A549 (cell line): ENCODE measurements around the gene SPECC1. TPM values are rescaled to one million over a fixed set of nuclear protein-coding genes. Genes with fewer than 3 reads are reported as not detected.

ENCODE experiments used
- ATAC-seq, 2 experiments: fragments of 200-7000 bp in 1 of 2; fragments of >200 bp in 1 of 2; cut with Nextera tagmentation in 1 of 2; cut with Tn5 transposase in 1 of 2; 3 replicates each; pipeline versions ENCODE4 v1.8.0 to v1.9.1; 2018 to 2020; ENCODE audit warnings: mild to moderate bottlenecking in 1 of 2, moderate library complexity in 1 of 2
- CTCF ChIA-PET: fragments of 300-600 bp; sonication (Branson Sonifier 250); formaldehyde crosslinking; extraction: SDS; loops from one replicate; lab custom pipeline; 2021; ENCODE audit warnings: antibody characterized with exemption, inconsistent platforms; lab: Yijun Ruan, JAX
- POLR2A ChIA-PET: fragments of 350-600 bp; formaldehyde crosslinking; extraction: SDS; loops from one replicate; lab custom pipeline; 2021; ENCODE audit warnings: antibody characterized with exemption, inconsistent platforms; lab: Yijun Ruan, JAX
- DNase-seq, 2 experiments: peaks; one replicate each; pipeline versions ENCODE4 v3.0.0 to v3.0.0-alpha.2; 2011 to 2016; ENCODE audit warnings: low read depth in 1 of 2, low spot score in 1 of 2
- FAIRE-seq: peaks from 2 replicates; lab custom pipeline; 2011; peaks lifted over from hg19 to GRCh38; lab: Jason Lieb, UNC
- H3K27ac ChIP-seq, 2 experiments: fragments of >200 bp; sonication (Bioruptor Twin); formaldehyde crosslinking; 3 replicates each; pipeline ENCODE4 v1.5.1; 2016 to 2017
- H3K4me1 ChIP-seq: fragments of >200 bp; sonication (Bioruptor Twin); formaldehyde crosslinking; 3 replicates; pipeline ENCODE4 v1.6.1; 2016
- H3K4me2 ChIP-seq: fragments of >200 bp; sonication (Bioruptor Twin); formaldehyde crosslinking; 3 replicates; pipeline ENCODE4 v1.6.1; 2016
- H3K4me3 ChIP-seq: fragments of >200 bp; sonication (Bioruptor Twin); formaldehyde crosslinking; 3 replicates; pipeline ENCODE4 v1.5.1; 2016
- H3K9me3 ChIP-seq: fragments of >200 bp; sonication (Bioruptor Twin); formaldehyde crosslinking; 3 replicates; pipeline ENCODE4 v1.6.1; 2016
- ATOH8 ChIP-seq: fragments of 250-450 bp; sonication (Bioruptor Pico); IDR thresholded peaks from 2 replicates; pipeline ENCODE4 v1.5.0; 2020; ENCODE audit warnings: low read depth, mild to moderate bottlenecking, moderate library complexity
- BHLHE40 ChIP-seq: IDR thresholded peaks from 2 replicates; pipeline ENCODE4 v1.6.1; 2012; ENCODE audit warnings: low read depth, low read length, inconsistent platforms
- CBX2 ChIP-seq: fragments of 200-600 bp; sonication (generic); IDR thresholded peaks from 2 replicates; pipeline ENCODE4 v1.6.1; 2016; ENCODE audit warnings: low read depth, mild to moderate bottlenecking, borderline replicate concordance
- CBX8 ChIP-seq: fragments of 200-600 bp; sonication (generic); IDR thresholded peaks from 2 replicates; pipeline ENCODE4 v1.6.1; 2016
- CEBPB ChIP-seq, 2 experiments: fragments of >200 bp in 1 of 2; sonication (Bioruptor Twin) in 1 of 2; formaldehyde crosslinking in 1 of 2; IDR thresholded peaks; 2 replicates each; pipeline ENCODE4 v1.6.1; 2012 to 2016
- E2F6 ChIP-seq: IDR thresholded peaks from 2 replicates; pipeline ENCODE4 v1.6.1; 2012; ENCODE audit warnings: low read depth, borderline replicate concordance
- EHF ChIP-seq: fragments of 250-450 bp; sonication (Bioruptor Pico); IDR thresholded peaks from 2 replicates; pipeline ENCODE4 v1.5.0; 2020; ENCODE audit warnings: mild to moderate bottlenecking
- ELK1 ChIP-seq: fragments of 150-350 bp; IDR thresholded peaks from 2 replicates; pipeline ENCODE4 v1.6.1; 2014; ENCODE audit warnings: low read depth, mild to moderate bottlenecking, low read length
- EP300 ChIP-seq, 2 experiments: fragments of >200 bp; sonication (Bioruptor Twin); formaldehyde crosslinking; IDR thresholded peaks; 2 replicates in 1 of 2; 3 replicates in 1 of 2; pipeline ENCODE4 v1.6.1; 2016 to 2017
- HDAC2 ChIP-seq: fragments of 200-600 bp; sonication (generic); IDR thresholded peaks from 2 replicates; pipeline ENCODE4 v1.6.1; 2016
- HEYL ChIP-seq: fragments of 250-450 bp; sonication (Bioruptor Pico); IDR thresholded peaks from 2 replicates; pipeline ENCODE4 v1.8.0; 2021; ENCODE audit warnings: mild to moderate bottlenecking, moderate library complexity
- HMGXB4 ChIP-seq: fragments of 250-450 bp; sonication (Bioruptor Pico); IDR thresholded peaks from 2 replicates; pipeline ENCODE4 v1.5.0; 2021; ENCODE audit warnings: mild to moderate bottlenecking, moderate library complexity, borderline replicate concordance
- HOXA7 ChIP-seq: fragments of 250-450 bp; sonication (Bioruptor Pico); IDR thresholded peaks from 2 replicates; pipeline ENCODE4 v1.5.0; 2020; ENCODE audit warnings: mild to moderate bottlenecking, moderate library complexity
- HOXB5 ChIP-seq: fragments of 250-450 bp; sonication (Bioruptor Pico); IDR thresholded peaks from 2 replicates; pipeline ENCODE4 v1.5.0; 2020; ENCODE audit warnings: mild to moderate bottlenecking, moderate library complexity
- JUN ChIP-seq, 2 experiments: fragments of >200 bp; sonication (Bioruptor Twin); formaldehyde crosslinking; IDR thresholded peaks; 2 replicates in 1 of 2; 3 replicates in 1 of 2; pipeline ENCODE4 v1.6.1; 2016 to 2017
- JUNB ChIP-seq: fragments of >200 bp; sonication (Bioruptor Twin); formaldehyde crosslinking; IDR thresholded peaks from 2 replicates; pipeline ENCODE4 v1.6.1; 2016
- KDM1A ChIP-seq: fragments of 200-600 bp; sonication (generic); IDR thresholded peaks from 2 replicates; pipeline ENCODE4 v1.6.1; 2016; ENCODE audit warnings: low read depth, mild to moderate bottlenecking
- KDM5A ChIP-seq: fragments of 200-600 bp; sonication (generic); IDR thresholded peaks from 2 replicates; pipeline ENCODE4 v1.6.1; 2016; ENCODE audit warnings: antibody characterized with exemption, mild to moderate bottlenecking
- MAFK ChIP-seq: fragments of 450-650 bp; IDR thresholded peaks from 2 replicates; pipeline ENCODE4 v1.6.1; 2014; ENCODE audit not compliant: partially characterized antibody
- MAZ ChIP-seq: fragments of 150-350 bp; IDR thresholded peaks from 2 replicates; pipeline ENCODE4 v1.6.1; 2014; ENCODE audit warnings: antibody characterized with exemption, low read depth, low read length, borderline replicate concordance
- MYC ChIP-seq: IDR thresholded peaks from 2 replicates; pipeline ENCODE4 v1.6.1; 2012; ENCODE audit warnings: mild to moderate bottlenecking, inconsistent platforms, low read length, improper control_type of control experiment, borderline replicate concordance
- NFE2L2 ChIP-seq: fragments of 150-350 bp; conservative IDR thresholded peaks from 2 replicates; pipeline ENCODE4 v1.6.1; 2014; ENCODE audit warnings: low read length
- NR3C1 ChIP-seq: fragments of >200 bp; sonication (Bioruptor Twin); formaldehyde crosslinking; IDR thresholded peaks from 3 replicates; pipeline ENCODE4 v1.6.1; 2017
- PBX3 ChIP-seq: IDR thresholded peaks from 2 replicates; pipeline ENCODE4 v1.6.1; 2012
- PHF8 ChIP-seq: fragments of 200-600 bp; sonication (generic); IDR thresholded peaks from 2 replicates; pipeline ENCODE4 v1.6.1; 2016; ENCODE audit warnings: low read depth, mild to moderate bottlenecking, antibody characterized with exemption, moderate library complexity, borderline replicate concordance
- RAD21 ChIP-seq, 2 experiments: fragments of >200 bp in 1 of 2; sonication (Bioruptor Twin) in 1 of 2; formaldehyde crosslinking in 1 of 2; IDR thresholded peaks in 1 of 2; conservative IDR thresholded peaks in 1 of 2; 2 replicates in 1 of 2; 3 replicates in 1 of 2; pipeline ENCODE4 v1.6.1; 2012 to 2018; ENCODE audit warnings: inconsistent platforms in 1 of 2
- RFX5 ChIP-seq: fragments of 450-650 bp; IDR thresholded peaks from 2 replicates; pipeline ENCODE4 v1.7.1; 2014; ENCODE audit warnings: antibody characterized with exemption, mild to moderate bottlenecking, moderate library complexity
- SREBF2 ChIP-seq: fragments of 450-650 bp; IDR thresholded peaks from 2 replicates; pipeline ENCODE4 v1.6.1; 2014; ENCODE audit warnings: mild to moderate bottlenecking, moderate library complexity
- USF2 ChIP-seq: fragments of 450-650 bp; IDR thresholded peaks from 2 replicates; pipeline ENCODE4 v1.6.1; 2014; ENCODE audit warnings: antibody characterized with exemption
- ZFP36 ChIP-seq: fragments of 450-650 bp; IDR thresholded peaks from 2 replicates; pipeline ENCODE4 v1.6.1; 2014; ENCODE audit warnings: borderline replicate concordance; ENCODE audit not compliant: partially characterized antibody
- ZSCAN20 ChIP-seq: fragments of 250-450 bp; sonication (Bioruptor Pico); IDR thresholded peaks from 2 replicates; pipeline ENCODE4 v1.8.0; 2022; ENCODE audit warnings: mild to moderate bottlenecking, moderate library complexity
- WGBS: methylation state at CpG from one replicate; pipeline ENCODE4 v1.1.6; 2017; ENCODE audit errors: missing lambda C conversion rate; 5-methylcytosine and 5-hydroxymethylcytosine counted together
- polyA plus RNA-seq, 4 experiments: library from polyadenylated mRNA; depleted of rRNA in 3 of 4; stranded (reverse); fragments of >200 nt; fragmentation: RNase III in 1 of 4; extraction: RNeasy Plus Mini Kit Qiagen cat#74134 plus additional on column Dnase treatment in 1 of 4; gene quantifications; 2 replicates in 3 of 4; 3 replicates in 1 of 4; pipeline ENCODE4 v1.2.3, GENCODE V29; 2011 to 2017

The SPECC1 gene
- polyA plus RNA-seq, 2 of the 4 experiments (the other 2 are of a cell fraction) = 45.1 to 66.2 TPM

- Histone ChIP-seq H3K27ac (no peak overlapping the region), H3K9me3 (no peaks in the 10 kb centered on the region), H3K4me3 (no peak overlapping the region), H3K4me1 (no peaks in the 10 kb centered on the region), H3K4me2 (no peak overlapping the region)
- TF ChIP-seq ELK1 (no peak), E2F6 (no peak), MYC (no peak), CBX2 (no peak), ZSCAN20 (no peak), HMGXB4 (CRISPR knock-in tag) (no peak), ZFP36 (no peak), SREBF2 (no peak), PBX3 (no peak), MAFK (no peak), JUNB (no peak), BHLHE40 (no peak), RAD21 (conservative IDR thresholded peaks at IDR 0.05 in 1 of 2, IDR thresholded peaks at IDR 0.05 in 1 of 2) (no peak), KDM5A (no peak), NFE2L2 (no peak)
- FAIRE-seq (no peak), DNase-seq (no peak), ATAC-seq (no peak)
- WGBS = 77% methylated on average over 1 of the region's 1 CpG
- ChIA-PET CTCF (interaction anchor here (0.8 to 3.3 kb wide), 5 partner anchors 10 to 153 kb away, joined by 3 to 16 read pairs (median 3); no protein-coding TSS in a partner anchor), POLR2A (no interaction called here)
Measured at GRCh38 chr17:20145567-20145966, 136.4 kb downstream of the SPECC1 start.

- ChIA-PET POLR2A (no interaction called here), CTCF (interaction anchor here (0.6 to 6.4 kb wide), 7 partner anchors 10 to 1308 kb away, joined by 3 to 24 read pairs (median 4); no protein-coding TSS in a partner anchor)
- H3K9me3 ChIP-seq = no peaks in the 10 kb centered on the region
- ATAC-seq (no peak), FAIRE-seq (no peak), DNase-seq (no peak)
- H3K4me1 ChIP-seq = no peaks in the 10 kb centered on the region
- no peak overlapping the region for H3K27ac ChIP-seq
- 78% methylated on average over 4 of the region's 4 CpGs for WGBS
- no peak overlapping the region for H3K4me2 ChIP-seq
- TF ChIP-seq NR3C1 = no peak
- TF ChIP-seq MAZ = no peak
- no peak for TF ChIP-seq EP300 (IDR thresholded peaks at IDR 0.05)
- TF ChIP-seq HDAC2 = no peak
- no peak for TF ChIP-seq CBX2
- TF ChIP-seq CBX8 = no peak
- TF ChIP-seq CEBPB (IDR thresholded peaks at IDR 0.05) = no peak
- TF ChIP-seq PHF8 = no peak
- no peak for TF ChIP-seq USF2
- TF ChIP-seq RFX5 = no peak
- no peak for TF ChIP-seq EHF
- no peak for TF ChIP-seq HOXA7 (CRISPR knock-in tag)
- TF ChIP-seq KDM1A = no peak
- TF ChIP-seq PBX3 = no peak
- no peak for TF ChIP-seq HOXB5 (CRISPR knock-in tag)
- TF ChIP-seq ATOH8 = no peak
- no peak for TF ChIP-seq JUN (IDR thresholded peaks at IDR 0.05)
- TF ChIP-seq ELK1 = no peak
- TF ChIP-seq HEYL = no peak
- no peak overlapping the region for H3K4me3 ChIP-seq
Measured at GRCh38 chr17:20149251-20149650, 140.1 kb downstream of the SPECC1 start.
